ENCODE measurements around the gene GDF10. TPM values are rescaled to one million over a fixed set of nuclear protein-coding genes. Genes with fewer than 3 reads are reported as not detected.

Gene GDF10
- total RNA-seq, 1 donor from 2014 or later = 0.74 TPM

DNA sequence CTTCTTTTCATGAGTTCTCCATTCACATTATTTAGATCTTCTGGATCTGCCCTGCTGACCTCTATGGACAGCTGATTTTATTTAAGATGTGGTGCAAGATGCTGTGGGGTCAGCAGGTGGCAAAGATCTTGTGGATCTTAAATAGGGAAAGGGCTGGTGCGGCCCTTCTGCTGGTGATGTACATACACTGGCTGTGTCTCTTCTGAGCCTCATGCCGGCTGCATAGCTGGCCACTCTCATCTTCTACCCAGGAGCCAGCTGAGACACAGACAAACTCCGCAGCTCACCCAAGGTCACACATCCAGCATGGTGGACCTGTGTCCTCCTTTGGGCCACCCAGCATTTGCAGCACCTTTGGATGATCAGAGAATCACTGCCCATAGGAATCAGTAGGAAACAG, 57.9 kb downstream of the GDF10 start:
- no peak for DNase-seq (ENCODE audit: low spot score)

DNA sequence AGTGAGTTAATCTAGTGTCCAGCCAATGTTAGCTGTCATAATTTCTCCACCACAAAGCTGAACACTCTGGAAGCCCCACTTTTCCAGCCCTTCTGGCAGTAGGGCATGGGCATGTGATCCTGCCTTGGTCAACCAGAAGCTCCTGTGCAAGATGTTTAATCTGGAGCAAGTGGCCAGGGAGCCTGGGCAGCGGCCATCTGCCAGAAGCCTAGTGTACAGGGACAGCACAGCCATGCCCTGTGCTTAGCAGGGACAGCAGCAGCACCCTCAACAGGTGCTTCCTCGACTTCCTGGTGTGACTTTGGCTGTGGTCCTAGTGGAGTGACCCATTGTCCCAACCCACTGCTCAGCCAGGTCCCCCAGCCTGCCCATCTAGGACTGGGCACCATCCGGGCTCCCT, 58.5 kb downstream of the GDF10 start:
- H3K27me3 Mint-ChIP-seq (ENCODE audit: unreplicated experiment) = peaks cover 2% of the 10 kb centered on the region
- no peaks in the 10 kb centered on the region for H3K9me3 Mint-ChIP-seq (ENCODE audit: unreplicated experiment)
- no peak overlapping the region for H3K27ac Mint-ChIP-seq (ENCODE audit: unreplicated experiment)
- H3K36me3 Mint-ChIP-seq (ENCODE audit: low read depth, unreplicated experiment) = no peaks in the 10 kb centered on the region
- no peak for DNase-seq (ENCODE audit: low spot score)
- no peak for TF ChIP-seq CTCF (IDR thresholded peaks at IDR 0.05; ENCODE audit: unreplicated experiment)
- no peaks in the 10 kb centered on the region for H3K4me1 Mint-ChIP-seq (ENCODE audit: unreplicated experiment)
- no peak overlapping the region for H3K4me3 Mint-ChIP-seq (ENCODE audit: unreplicated experiment)

More for the DNA sequence above, 57.9 kb downstream of the GDF10 start:
- H3K4me3 Mint-ChIP-seq (ENCODE audit: unreplicated experiment) = no peak overlapping the region
- no peaks in the 10 kb centered on the region for H3K36me3 Mint-ChIP-seq (ENCODE audit: low read depth, unreplicated experiment)
- TF ChIP-seq CTCF (IDR thresholded peaks at IDR 0.05; ENCODE audit: unreplicated experiment) = no peak
- H3K4me1 Mint-ChIP-seq (ENCODE audit: unreplicated experiment) = no peaks in the 10 kb centered on the region
- no peaks in the 10 kb centered on the region for H3K9me3 Mint-ChIP-seq (ENCODE audit: unreplicated experiment)
- H3K27ac Mint-ChIP-seq (ENCODE audit: unreplicated experiment) = no peak overlapping the region
- H3K27me3 Mint-ChIP-seq (ENCODE audit: unreplicated experiment) = peaks cover 2% of the 10 kb centered on the region

DNA sequence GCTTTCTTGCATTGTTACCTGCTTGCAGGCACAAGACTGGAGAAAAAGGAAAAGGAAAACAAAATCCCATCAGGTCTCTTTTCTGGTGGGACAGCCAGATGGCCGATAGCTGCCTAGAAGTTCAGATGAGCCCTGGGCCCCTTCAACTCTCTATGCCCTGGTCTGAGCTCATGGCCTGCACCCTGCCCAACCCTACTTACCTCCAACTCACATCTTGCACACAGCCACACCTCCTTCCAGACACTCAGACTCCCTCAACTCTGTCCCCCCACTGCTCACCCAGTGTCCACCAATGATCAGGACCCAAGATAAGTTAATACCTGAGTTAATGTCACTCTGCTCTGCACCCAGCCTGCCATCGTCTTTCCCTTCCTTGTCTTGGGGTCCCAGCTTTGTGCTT, 59.1 kb downstream of the GDF10 start:
- Mint-ChIP-seq H3K27ac (ENCODE audit: unreplicated experiment) (no peak overlapping the region), H3K4me3 (ENCODE audit: unreplicated experiment) (no peak overlapping the region), H3K9me3 (ENCODE audit: unreplicated experiment) (no peaks in the 10 kb centered on the region), H3K27me3 (ENCODE audit: unreplicated experiment) (peaks cover 2% of the 10 kb centered on the region), H3K36me3 (ENCODE audit: low read depth, unreplicated experiment) (no peaks in the 10 kb centered on the region), H3K4me1 (ENCODE audit: unreplicated experiment) (no peaks in the 10 kb centered on the region)
- no peak for TF ChIP-seq CTCF (IDR thresholded peaks at IDR 0.05; ENCODE audit: unreplicated experiment)
- no peak for DNase-seq (ENCODE audit: low spot score)

DNA sequence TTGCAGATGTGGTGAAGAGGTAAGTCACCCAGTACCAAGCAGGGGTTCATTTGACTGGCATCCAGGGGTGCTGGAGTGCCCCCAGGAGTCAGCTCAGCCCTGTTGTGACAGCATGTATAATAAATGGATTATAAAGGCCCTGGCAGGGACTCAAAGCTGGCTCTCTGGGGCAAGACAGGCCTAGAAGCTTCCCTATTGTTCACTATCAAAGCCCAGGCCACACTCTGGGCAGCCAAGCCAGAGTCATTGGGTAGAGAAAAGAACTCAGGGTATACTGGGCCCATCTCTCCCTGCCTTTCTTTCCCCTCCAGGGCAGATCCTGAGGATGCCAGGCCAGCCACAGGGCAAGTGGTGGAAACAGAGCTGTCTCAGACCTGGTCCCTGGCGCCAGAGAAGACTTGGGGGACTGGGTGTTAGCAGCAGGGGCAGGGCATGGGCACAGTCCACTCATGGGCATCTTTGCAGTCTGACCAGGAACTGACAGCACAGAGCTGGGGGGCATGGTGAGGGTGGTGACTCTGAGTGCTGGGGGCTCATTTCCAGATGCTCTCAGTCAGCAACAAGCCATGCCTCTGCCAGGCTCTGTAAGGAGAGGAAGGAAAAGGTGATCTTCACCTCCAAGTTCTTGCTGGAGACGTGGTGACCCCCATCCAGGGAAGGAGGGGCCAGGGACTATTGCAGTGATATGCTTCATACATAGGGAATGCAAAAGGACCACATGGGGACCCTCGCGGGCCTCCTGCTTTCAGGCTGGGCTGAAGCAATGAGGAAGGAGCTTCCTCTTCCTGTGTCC, 59.8 kb downstream of the GDF10 start:
- Mint-ChIP-seq H3K36me3 (ENCODE audit: low read depth, unreplicated experiment) (no peaks in the 10 kb centered on the region), H3K27ac (ENCODE audit: unreplicated experiment) (no peak overlapping the region), H3K27me3 (ENCODE audit: unreplicated experiment) (peaks cover 2% of the 10 kb centered on the region), H3K9me3 (ENCODE audit: unreplicated experiment) (no peaks in the 10 kb centered on the region), H3K4me1 (ENCODE audit: unreplicated experiment) (no peaks in the 10 kb centered on the region), H3K4me3 (ENCODE audit: unreplicated experiment) (no peak overlapping the region)
- DNase-seq (ENCODE audit: low spot score) = no peak
- no peak for TF ChIP-seq CTCF (IDR thresholded peaks at IDR 0.05; ENCODE audit: unreplicated experiment)

- H3K27ac Mint-ChIP-seq (ENCODE audit: unreplicated experiment) = no peak overlapping the region
- no peaks in the 10 kb centered on the region for H3K9me3 Mint-ChIP-seq (ENCODE audit: unreplicated experiment)
- no peak for DNase-seq (ENCODE audit: low spot score)
- no peaks in the 10 kb centered on the region for H3K4me1 Mint-ChIP-seq (ENCODE audit: unreplicated experiment)
- TF ChIP-seq CTCF (IDR thresholded peaks at IDR 0.05; ENCODE audit: unreplicated experiment) = no peak
- H3K4me3 Mint-ChIP-seq (ENCODE audit: unreplicated experiment) = no peak overlapping the region
- H3K27me3 Mint-ChIP-seq (ENCODE audit: unreplicated experiment) = peaks cover 4% of the 10 kb centered on the region
- no peaks in the 10 kb centered on the region for H3K36me3 Mint-ChIP-seq (ENCODE audit: low read depth, unreplicated experiment)
Measured at GRCh38 chr10:47360419-47361040, 60.5 kb downstream of the GDF10 start.

Measured in endothelial cell (in vitro differentiated cells).